Activated naive CD8-positive, alpha-beta T cell treated with anti-CD3 and anti-CD28 coated beads, Interleukin-2, amount 50 U/mL, for 16 hours (primary cell): ENCODE results near the gene PGM5.

Experiments
- DNase-seq: peaks from one replicate; pipeline ENCODE4 v3.0.0-alpha.2; 2020; ENCODE audit warnings: low read depth, low spot score

PGM5 gene

DNA sequence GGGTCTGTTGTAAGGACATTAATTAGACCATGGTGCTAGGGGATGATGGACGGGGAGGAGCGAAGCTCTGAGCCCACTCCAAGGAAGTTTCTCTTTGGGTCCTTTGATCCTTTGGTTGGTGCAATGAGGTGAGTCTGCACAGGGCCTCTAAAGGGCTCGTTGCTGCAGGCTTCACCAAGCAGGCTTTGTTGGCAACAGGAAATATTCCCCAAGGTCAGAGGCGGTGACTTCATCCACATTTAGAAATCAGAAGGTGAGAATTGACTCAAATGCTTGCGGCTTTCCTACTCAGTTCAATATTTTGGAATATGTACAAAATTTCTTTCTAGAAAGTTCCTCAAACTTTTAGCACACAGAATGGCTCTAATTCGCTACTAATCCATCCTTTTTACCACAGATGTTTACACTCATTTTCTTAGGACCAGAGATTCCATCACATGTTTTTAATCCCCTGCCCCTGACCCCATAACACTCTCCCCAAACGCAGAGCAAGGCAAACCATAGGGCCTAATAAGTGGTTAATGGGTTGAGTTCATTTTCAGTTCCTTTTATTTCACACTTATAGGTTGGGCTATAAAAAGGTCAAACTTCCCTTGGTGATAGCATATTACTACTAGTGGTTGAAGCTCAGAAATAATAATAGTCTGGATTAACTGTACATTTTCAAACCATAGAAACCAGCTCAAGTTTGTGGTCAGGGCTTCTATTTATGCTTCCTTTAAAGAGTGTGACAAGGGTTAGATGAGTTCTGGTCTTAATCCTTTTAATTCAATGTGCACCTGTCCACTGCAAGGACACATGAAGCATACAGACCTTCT lies 221.6 kb downstream of the PGM5 start:
- DNase-seq: no peak
